Panc1 (cell line): Measurements from ENCODE around the gene PJA1. TPM values are rescaled to one million over a fixed set of nuclear protein-coding genes. Genes with fewer than 3 reads are reported as not detected.

Experiments used
- ATAC-seq: fragments of 200-7000 bp; cut with Tn5 transposase; 2 replicates; pipeline ENCODE4 v1.9.1; 2020; ENCODE audit warnings: mild to moderate bottlenecking, moderate library complexity
- BruUV-seq: library from RNA; stranded (reverse); fragments of 400-500 nt; replicated peaks from 2 replicates; lab custom pipeline; 2021; lab: Mats Ljungman, UMichigan
- CTCF ChIA-PET: fragments of 300-600 bp; sonication (Branson Sonifier 250); formaldehyde crosslinking; loops from one replicate; lab custom pipeline; 2022; ENCODE audit warnings: antibody characterized with exemption; lab: Charles Lee
- POLR2A ChIA-PET: fragments of 300-600 bp; sonication (Branson Sonifier 250); formaldehyde crosslinking; loops from one replicate; lab custom pipeline; 2022; ENCODE audit warnings: antibody characterized with exemption; lab: Charles Lee
- DNase-seq: peaks from one replicate; pipeline ENCODE4 v3.0.0-alpha.2; 2010; ENCODE audit warnings: low read depth, low spot score
- H3K27ac ChIP-seq: 2 replicates; pipeline ENCODE4 v1.5.1; 2011; ENCODE audit warnings: mild to moderate bottlenecking, low read length, inconsistent platforms
- H3K27me3 ChIP-seq: fragments of 200-500 bp; sonication (Bioruptor generic); 2 replicates; pipeline ENCODE4 v1.6.0; 2014; ENCODE audit warnings: low read length, inconsistent platforms; ENCODE audit not compliant: control insufficient read depth, insufficient read depth
- H3K36me3 ChIP-seq: fragments of 200-500 bp; sonication (Bioruptor generic); 2 replicates; pipeline ENCODE4 v1.5.1; 2014; ENCODE audit warnings: inconsistent platforms, mild to moderate bottlenecking, low read length, moderate library complexity; ENCODE audit not compliant: control insufficient read depth, insufficient read depth
- H3K4me1 ChIP-seq: 2 replicates; pipeline ENCODE4 v1.5.1; 2011; ENCODE audit warnings: inconsistent platforms, mild to moderate bottlenecking, low read length, moderate library complexity; ENCODE audit not compliant: control insufficient read depth, insufficient read depth
- H3K4me3 ChIP-seq, 2 experiments: 2 replicates each; pipeline ENCODE4 v1.5.1; 2011 to 2012; ENCODE audit warnings: low read depth in 2 of 2, low read length in 2 of 2, mild to moderate bottlenecking in 2 of 2, inconsistent platforms in 1 of 2, moderate library complexity in 1 of 2
- H3K9me3 ChIP-seq: fragments of 200-500 bp; sonication (Bioruptor generic); 2 replicates; pipeline ENCODE4 v1.5.1; 2014; ENCODE audit warnings: low read depth, mild to moderate bottlenecking, inconsistent platforms, low read length, moderate library complexity; ENCODE audit not compliant: control insufficient read depth, insufficient read depth
- POLR2AphosphoS5 ChIP-seq: IDR thresholded peaks from 2 replicates; pipeline ENCODE4 v1.6.1; 2012; ENCODE audit warnings: mild to moderate bottlenecking, low read depth, low read length, moderate library complexity
- SIN3A ChIP-seq: IDR thresholded peaks from 2 replicates; pipeline ENCODE4 v1.6.1; 2012; ENCODE audit warnings: low read depth, mild to moderate bottlenecking, low read length, moderate library complexity, borderline replicate concordance; ENCODE audit not compliant: insufficient read depth
- TCF7L2 ChIP-seq: IDR thresholded peaks from 2 replicates; pipeline ENCODE4 v1.6.1; 2011; ENCODE audit warnings: mild to moderate bottlenecking, low read depth, low read length, inconsistent platforms
- in situ Hi-C: cut with HindIII; loops from 2 replicates; pipeline ENCODE4 v1.10.0; 2016; ENCODE audit warnings: low sequenced_read_pairs, low pct_unique_long_range_greater_than_20kb
- intact Hi-C: fragments of 100-400 bp; cut with micrococcal nuclease; formaldehyde crosslinking; loops from one replicate; pipeline ENCODE4 v1.10.0; 2022; ENCODE audit not compliant: unreplicated experiment
- total RNA-seq: library from RNA; stranded (reverse); gene quantifications from one replicate; pipeline ENCODE4 v1.2.1, GENCODE V29; 2021; ENCODE audit not compliant: unreplicated experiment
- TF ChIP-seq, protein P1 (sequence below), 2 experiments: IDR thresholded peaks; 2 replicates each; pipeline ENCODE4 v1.6.1; 2011 to 2012; ENCODE audit warnings: low read depth in 2 of 2, control low read depth in 1 of 2, low read length in 1 of 2, mild to moderate bottlenecking in 1 of 2, moderate library complexity in 1 of 2; ENCODE audit not compliant: insufficient read depth in 1 of 2
- TF ChIP-seq, protein P2 (sequence below): fragments of 450-650 bp; IDR thresholded peaks from 2 replicates; pipeline ENCODE4 v1.5.1; 2017; ENCODE audit warnings: mild to moderate bottlenecking

Gene PJA1
- total RNA-seq, 1 experiment from 2014 or later = 11.8 TPM

DNA sequence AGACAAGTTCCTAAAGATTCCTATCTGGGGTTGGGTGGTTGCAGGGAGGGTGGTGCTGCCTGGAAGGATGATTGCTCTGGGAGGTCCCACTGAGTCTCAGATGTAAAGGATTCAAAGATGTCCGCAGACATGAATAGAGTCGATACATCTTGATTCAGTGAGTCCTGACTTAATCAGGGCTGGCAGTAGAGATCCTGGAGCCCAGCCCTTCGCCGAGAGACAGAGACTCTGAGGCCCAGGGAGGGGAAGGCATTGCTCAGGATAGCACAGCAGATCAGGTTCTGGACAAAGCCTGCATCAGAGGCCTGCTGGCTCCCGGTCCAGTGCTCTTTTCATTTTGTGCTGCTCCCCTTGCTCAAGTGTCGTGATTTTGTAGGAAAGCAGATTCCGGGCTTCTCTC, 21.7 kb downstream of the PJA1 start:
- Histone ChIP-seq H3K36me3 (no peaks in the 10 kb centered on the region), H3K9me3 (no peaks in the 10 kb centered on the region), H3K27ac (no peak overlapping the region), H3K27me3 (no peaks in the 10 kb centered on the region), H3K4me1 (no peaks in the 10 kb centered on the region), H3K4me3 (no peak overlapping the region)
- in situ Hi-C loops = no loop called here
- TF ChIP-seq, protein P1, sequence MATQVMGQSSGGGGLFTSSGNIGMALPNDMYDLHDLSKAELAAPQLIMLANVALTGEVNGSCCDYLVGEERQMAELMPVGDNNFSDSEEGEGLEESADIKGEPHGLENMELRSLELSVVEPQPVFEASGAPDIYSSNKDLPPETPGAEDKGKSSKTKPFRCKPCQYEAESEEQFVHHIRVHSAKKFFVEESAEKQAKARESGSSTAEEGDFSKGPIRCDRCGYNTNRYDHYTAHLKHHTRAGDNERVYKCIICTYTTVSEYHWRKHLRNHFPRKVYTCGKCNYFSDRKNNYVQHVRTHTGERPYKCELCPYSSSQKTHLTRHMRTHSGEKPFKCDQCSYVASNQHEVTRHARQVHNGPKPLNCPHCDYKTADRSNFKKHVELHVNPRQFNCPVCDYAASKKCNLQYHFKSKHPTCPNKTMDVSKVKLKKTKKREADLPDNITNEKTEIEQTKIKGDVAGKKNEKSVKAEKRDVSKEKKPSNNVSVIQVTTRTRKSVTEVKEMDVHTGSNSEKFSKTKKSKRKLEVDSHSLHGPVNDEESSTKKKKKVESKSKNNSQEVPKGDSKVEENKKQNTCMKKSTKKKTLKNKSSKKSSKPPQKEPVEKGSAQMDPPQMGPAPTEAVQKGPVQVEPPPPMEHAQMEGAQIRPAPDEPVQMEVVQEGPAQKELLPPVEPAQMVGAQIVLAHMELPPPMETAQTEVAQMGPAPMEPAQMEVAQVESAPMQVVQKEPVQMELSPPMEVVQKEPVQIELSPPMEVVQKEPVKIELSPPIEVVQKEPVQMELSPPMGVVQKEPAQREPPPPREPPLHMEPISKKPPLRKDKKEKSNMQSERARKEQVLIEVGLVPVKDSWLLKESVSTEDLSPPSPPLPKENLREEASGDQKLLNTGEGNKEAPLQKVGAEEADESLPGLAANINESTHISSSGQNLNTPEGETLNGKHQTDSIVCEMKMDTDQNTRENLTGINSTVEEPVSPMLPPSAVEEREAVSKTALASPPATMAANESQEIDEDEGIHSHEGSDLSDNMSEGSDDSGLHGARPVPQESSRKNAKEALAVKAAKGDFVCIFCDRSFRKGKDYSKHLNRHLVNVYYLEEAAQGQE (IDR thresholded peaks at IDR 0.05; ENCODE audit: insufficient read depth in 1 of 2, low read depth in 2 of 2, low read length in 1 of 2) = no peak
- TF ChIP-seq, protein P2, sequence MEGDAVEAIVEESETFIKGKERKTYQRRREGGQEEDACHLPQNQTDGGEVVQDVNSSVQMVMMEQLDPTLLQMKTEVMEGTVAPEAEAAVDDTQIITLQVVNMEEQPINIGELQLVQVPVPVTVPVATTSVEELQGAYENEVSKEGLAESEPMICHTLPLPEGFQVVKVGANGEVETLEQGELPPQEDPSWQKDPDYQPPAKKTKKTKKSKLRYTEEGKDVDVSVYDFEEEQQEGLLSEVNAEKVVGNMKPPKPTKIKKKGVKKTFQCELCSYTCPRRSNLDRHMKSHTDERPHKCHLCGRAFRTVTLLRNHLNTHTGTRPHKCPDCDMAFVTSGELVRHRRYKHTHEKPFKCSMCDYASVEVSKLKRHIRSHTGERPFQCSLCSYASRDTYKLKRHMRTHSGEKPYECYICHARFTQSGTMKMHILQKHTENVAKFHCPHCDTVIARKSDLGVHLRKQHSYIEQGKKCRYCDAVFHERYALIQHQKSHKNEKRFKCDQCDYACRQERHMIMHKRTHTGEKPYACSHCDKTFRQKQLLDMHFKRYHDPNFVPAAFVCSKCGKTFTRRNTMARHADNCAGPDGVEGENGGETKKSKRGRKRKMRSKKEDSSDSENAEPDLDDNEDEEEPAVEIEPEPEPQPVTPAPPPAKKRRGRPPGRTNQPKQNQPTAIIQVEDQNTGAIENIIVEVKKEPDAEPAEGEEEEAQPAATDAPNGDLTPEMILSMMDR = no peak
- TF ChIP-seq POLR2AphosphoS5 = no peak
- no peak for TF ChIP-seq SIN3A
- no peak for TF ChIP-seq TCF7L2
- POLR2A ChIA-PET = no interaction called here
- no peak for ATAC-seq
- BruUV-seq = no TSS peak
- CTCF ChIA-PET = no interaction called here
- DNase-seq = no peak
- intact Hi-C loops = no loop called here

DNA sequence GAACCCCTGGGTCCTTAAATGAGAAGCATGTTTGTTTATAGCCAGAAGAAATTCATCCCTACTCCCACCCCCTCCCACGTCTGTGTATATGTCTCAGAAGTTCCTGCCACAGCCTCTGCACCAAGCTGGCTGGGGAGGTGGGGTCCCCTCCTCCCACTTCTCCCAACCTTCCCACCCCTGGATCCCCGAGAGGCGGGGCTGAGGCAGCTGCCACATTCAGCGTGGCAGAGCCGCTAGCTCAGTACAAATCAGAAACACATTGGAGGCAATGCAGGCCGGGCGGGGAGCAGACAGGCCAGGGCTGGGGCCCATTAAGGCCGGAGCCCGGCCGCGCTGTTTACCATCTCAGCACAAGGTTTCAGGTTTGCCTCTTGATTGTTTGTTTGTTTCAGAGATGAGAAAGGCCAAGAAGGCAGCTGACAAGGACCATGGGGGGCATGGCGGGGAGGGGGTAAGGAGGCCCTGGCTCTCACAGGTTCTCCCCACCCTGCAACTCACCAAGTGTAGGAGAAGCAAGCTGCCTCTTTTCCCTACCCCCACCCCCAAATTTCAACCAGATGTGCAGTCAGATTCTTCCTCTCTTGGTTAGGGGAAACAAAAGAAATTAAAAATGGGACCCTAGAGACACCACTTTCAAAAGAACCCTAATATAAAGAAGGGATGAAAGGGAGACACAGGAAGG, 22.3 kb downstream of the PJA1 start:
- TF ChIP-seq, protein P2 = no peak
- Histone ChIP-seq H3K36me3 (no peaks in the 10 kb centered on the region), H3K27ac (no peak overlapping the region), H3K4me3 (no peak overlapping the region), H3K27me3 (no peaks in the 10 kb centered on the region), H3K4me1 (no peaks in the 10 kb centered on the region), H3K9me3 (no peaks in the 10 kb centered on the region)
- CTCF ChIA-PET = interaction anchor here (0.6 kb wide), 1 partner anchor 31 kb away, joined by 3 read pairs; no protein-coding TSS in a partner anchor
- POLR2A ChIA-PET = no interaction called here
- DNase-seq = no peak
- BruUV-seq = no TSS peak
- in situ Hi-C loops (no loop called here), intact Hi-C loops (no loop called here)
- no peak for ATAC-seq
